TTC549 (cell line): Measurements from ENCODE around the gene SPSB3.
"Not testable (repeated sequence)": the region's sequence is repeated elsewhere in the genome, so short reads cannot be mapped to it uniquely, and the experiment has no call there.

Source experiments
- FAIRE-seq: peaks from 2 replicates; lab custom pipeline; 2012; peaks lifted over from hg19 to GRCh38; lab: Jason Lieb, UNC

SPSB3 gene

DNA sequence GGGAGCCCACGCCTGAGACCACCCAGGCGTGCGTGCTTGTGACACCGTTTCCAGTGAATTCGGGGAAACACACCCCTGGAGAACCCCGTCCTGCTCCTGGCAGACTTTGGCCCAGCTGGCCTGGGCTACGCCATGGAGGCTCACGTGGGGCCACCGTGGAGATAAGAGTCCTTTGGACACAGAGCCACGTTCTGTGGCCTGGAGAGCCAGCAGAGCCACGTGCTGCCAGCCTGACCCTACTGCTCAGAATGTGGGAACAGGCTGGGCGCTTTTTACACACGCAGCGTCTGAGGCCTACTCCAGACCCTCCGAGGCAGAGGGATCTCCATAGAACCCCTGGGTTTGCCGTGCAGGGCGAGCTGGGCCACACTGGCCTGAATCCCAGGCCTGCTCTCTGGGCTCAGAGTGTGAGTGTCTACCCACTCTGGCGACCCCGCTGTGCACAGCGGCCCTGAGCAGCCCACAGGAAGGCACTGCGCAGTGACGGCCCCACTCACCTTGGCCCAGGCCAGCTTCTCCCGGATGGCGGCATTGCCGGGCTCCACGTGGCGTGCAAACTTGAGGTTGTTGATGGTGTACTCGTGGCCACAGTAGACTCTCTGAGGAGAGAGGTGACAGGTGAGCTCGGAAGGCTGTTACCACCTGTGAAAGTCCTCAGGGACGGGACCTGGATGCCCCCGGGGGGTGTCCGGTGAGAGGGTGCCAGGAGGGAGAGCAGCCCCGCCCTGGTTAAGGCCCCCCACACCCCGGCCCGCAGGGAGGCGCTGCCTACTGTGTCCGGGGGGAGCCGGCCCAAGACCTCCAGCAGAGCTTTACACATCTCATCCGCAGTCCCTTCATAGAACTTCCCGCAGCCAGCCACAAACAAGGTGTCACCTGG lies 34.3 kb upstream of the SPSB3 start:
- FAIRE-seq: no peak

DNA sequence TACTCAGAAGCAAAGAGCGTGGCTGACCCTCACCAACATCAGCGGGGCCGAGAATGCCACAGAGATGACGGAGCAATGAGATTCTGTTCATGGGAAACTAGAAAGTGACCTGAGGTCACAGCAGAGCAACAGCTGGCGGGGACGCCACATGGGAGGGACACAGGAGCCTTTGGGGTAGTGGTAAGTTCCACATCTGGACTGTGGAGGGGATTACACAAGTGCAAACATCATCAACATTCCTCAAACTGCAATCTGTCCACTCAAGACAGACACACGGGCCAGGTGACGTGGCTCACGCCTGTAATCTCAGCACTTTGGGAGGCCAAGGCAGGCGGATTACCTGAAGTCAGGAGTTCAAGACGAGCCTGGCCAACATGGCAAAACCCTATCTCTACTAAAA lies 33.1 kb upstream of the SPSB3 start:
- FAIRE-seq: no peak

DNA sequence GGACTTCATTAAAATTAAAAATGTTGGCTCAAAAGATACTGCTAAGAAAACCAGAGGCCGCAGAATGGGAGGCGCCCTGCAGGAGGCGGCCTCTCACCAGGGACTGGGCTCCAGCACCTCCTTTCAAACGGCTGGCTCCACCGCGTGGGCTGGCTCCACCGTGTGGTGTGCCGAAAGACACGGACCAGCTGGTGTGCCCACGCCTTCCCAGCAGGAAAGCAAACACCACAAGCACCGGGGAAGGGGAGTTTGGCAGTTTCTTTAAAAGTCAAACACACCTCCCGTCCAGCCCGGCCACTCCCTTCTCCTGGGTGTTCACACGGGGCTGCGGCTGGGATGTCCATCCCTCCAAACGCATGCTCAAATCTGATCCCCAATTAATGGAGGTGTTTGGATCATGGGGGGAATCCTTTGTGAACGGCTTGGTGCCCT lies 30.4 kb upstream of the SPSB3 start:
- FAIRE-seq: no peak

- no peak for FAIRE-seq
Measured at GRCh38 chr16:1810536-1810935, 28.2 kb upstream of the SPSB3 start.

DNA sequence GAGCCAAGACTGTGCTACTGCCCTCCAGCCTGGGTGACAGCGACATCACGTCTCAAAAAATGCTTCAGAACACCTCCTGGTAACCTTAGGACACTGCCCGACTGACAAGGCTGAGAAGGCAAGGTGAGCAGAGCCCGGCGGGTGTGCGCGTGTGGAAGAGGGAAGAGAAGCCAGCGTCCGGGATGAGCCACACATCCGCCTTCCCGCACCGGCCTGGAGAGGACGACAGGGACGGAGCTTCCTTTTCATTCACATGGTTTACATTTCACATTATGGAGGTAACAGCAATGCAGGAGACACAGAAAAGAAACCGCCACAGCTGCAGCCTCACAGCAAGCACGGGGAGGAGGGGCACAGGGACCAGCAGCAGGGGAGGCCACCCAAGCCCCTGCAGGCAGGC lies 27.7 kb upstream of the SPSB3 start:
- FAIRE-seq: no peak

GRCh38 chr16:1809281-1809801 lies 27.0 kb upstream of the SPSB3 start:
- no peak for FAIRE-seq

GRCh38 chr16:1808691-1809090 lies 26.3 kb upstream of the SPSB3 start:
- FAIRE-seq: no peak

- FAIRE-seq: no peak
Measured at GRCh38 chr16:1807626-1808025, 25.3 kb upstream of the SPSB3 start.

DNA sequence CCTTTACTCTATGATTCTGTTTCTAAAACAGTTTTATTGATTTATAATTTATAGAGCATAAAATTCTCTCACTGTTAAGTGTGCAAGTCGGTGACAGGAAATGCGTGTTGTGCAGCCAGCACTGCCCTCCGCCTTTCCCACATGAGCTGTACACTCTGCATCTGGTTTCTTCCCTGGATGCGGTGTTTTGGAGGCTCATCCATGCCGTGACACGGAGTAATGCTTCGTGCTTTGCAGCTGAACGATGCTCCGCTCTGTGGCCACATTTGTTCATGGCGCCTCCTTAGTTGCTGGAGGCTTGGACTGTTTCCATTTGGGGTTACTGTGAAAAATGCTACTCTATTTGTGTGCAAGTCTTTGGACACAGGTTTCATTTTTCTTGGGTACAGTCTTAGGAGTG lies 18.3 kb upstream of the SPSB3 start:
- FAIRE-seq: no peak

GRCh38 chr16:1799263-1799662 lies 16.9 kb upstream of the SPSB3 start:
- FAIRE-seq: not testable (repeated sequence)

GRCh38 chr16:1794908-1795666 lies 12.7 kb upstream of the SPSB3 start:
- FAIRE-seq: no peak

DNA sequence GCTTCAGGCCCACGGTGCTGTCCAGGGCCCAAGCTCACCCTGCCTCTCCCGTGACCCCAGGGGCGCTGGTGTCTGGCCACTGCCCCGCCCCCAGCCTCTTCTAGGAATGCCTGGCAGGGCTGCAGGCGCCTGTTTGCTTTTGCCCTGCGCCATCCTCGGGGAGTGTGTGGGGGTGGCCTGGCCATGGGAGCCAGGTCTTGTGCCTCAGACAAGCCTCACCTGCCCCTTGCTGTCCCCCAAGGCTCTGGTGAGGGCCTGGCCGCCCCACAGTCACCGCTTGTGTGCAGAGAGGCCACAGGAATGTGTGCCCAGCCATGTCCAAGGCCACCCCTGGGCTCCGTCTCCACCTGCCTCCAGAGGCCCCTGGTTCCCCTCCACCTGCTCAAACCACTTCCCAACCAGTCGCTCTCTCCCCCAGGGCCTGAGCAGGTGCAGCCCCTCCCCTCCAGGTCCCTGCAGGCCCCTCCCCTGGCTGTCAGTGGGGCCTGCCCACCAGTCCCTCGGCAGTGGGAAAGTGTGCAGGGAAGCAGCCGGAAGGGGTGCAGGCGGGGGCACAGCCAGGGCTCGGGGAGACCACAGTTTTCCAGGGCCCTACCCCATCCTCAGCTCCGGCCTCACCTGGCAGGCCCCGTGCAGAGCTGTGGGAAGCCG lies 12.0 kb upstream of the SPSB3 start:
- no peak for FAIRE-seq

DNA sequence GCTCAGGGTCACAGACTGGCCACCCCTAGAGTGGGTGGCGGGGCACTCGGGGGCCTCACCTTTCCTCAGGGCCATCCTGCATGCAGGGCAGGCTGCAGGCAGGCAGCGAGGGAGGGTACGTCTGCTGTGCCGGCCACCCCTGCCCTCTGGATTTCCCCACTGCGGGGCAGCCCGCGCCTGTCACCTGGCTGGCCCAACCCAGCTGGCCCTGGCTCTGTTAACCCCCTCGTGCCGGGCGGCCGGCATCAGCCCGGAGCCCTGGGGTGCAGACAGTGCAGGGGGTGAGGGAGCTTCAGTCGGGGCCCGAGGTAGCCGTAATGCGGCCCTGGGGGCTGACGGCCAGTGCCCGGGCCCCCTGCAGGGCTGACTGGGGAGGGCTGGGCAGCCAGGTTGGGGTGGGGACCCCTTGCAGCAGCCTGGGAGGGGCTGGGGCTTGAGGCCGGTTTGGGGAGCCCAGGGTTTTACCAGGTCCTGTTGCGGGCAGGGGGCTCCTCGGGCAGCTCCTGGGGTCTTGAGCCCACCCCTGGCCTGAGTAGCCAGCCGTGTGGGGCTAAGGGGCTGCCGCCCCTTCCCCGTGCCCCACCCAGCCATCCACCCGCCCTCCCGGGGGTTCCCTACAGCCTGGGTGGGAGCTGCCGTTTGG lies 11.3 kb upstream of the SPSB3 start, which contains the start of gene IGFALS:
IGFALS (minus strand) TSS at position 128 of the 643 bp plus-strand sequence; CDS start at position 75, 53 bp downstream.
- FAIRE-seq: no peak

DNA sequence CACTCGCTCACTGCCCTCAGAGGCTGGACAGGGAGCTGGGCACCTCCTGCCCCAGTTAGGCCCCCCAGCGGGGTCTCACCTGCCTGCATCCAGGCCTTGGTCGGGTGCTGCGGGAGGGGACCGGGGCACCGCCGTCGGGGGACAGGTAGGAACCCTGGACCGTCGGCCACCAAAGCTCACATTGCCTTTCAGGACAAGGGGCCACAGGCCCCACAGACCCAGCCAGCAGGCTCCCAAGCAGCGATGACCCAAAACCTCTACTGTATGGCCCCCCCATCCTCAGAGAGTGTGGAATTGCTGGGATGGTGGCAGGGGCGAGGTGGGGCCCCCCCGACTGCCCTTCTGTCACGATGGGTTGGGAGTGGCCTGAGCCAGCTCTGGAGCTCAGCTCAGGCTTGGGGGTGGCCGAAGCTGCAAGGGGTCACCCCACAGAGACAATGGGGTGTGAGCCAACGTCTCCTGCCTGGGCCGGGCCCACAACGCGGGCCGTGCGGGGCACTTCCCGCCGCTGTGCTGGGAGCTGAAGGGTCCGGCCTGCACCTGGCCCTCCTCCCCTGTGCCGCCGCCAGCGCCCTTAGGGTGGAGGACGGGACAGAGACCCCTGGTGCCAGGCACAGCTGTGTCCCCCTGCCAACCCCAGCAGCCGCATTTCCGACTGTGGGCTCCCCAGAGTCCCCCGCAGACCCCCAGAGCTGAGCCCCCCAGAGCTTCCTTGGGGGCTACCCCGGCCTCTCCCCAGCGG lies 10.6 kb upstream of the SPSB3 start:
- FAIRE-seq: no peak

DNA sequence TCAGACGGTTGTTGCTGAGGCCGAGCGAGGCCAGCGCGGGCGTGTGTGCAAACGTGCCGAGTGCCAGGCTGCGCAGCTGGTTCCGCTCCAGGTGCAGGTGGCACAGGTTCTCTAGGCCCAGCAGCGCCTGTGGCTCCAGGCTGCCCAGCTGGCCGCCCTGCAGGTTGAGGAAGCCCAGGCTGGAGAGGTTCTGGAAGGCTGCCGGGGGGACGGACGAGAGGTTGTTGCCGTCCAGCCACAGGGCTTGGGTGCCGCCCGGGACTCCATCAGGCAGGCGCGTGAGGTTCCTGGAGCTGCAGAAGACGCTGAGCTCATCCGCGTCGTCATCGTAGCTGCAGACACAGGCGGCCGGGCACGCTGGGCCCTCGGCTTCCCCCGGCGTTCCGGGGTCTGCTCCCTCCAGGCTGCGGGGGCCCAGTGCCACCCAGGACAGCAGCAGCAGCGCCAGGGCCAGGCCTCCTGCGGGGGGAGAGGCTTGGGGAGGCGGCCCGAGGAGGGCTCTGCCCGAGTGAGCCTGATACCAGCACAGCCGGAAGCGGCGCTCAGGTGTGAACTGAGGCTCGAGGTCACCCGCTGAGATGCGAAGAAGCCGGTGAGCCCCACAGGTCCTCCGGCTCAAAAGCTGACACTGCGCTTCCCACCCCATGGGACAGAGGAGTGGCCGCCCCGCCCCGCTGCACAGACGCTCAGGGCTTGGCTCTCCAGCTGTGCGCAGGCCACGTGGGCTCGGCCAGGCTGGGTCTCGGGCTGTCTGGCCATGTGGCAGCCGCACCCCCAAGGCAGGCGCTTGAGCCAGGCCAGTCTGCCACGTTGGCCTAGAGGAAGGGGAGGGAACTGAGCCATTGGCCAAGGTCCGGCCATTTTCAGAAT lies 9.8 kb upstream of the SPSB3 start:
- FAIRE-seq: no peak

GRCh38 chr16:1791256-1791942 lies 9.0 kb upstream of the SPSB3 start:
- FAIRE-seq: no peak

DNA sequence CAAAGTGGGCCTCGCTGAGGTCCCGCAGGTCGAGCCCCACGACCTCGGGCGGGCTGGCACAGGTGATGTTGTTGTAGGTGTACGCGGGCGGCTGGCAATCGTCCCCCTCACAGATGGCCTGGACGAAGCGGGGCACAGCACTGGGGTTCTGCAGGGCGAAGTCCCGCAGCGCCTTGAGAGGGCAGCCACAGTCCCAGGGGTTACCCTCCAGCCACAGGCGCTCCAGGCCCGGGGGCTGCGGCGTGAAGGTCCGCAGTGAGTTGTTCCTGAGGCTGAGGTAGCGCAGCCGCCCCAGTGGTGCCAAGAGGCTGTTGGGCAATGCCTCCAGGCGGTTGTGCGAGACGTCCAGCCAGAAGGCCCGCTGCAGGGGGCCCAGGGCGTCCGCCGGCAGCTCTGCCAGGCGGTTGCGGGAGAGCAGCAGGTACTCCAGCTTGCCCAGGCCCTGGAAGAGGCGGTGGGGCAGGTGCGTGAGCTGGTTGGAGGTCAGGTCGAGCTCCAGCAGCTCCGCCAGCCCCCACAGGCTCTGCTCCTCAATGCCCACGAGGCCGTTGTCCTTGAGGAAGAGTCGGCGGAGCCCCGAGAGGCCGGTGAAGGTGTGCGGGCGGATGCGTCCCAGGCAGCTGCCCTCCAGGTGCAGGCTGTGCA lies 8.4 kb upstream of the SPSB3 start:
- no peak for FAIRE-seq

DNA sequence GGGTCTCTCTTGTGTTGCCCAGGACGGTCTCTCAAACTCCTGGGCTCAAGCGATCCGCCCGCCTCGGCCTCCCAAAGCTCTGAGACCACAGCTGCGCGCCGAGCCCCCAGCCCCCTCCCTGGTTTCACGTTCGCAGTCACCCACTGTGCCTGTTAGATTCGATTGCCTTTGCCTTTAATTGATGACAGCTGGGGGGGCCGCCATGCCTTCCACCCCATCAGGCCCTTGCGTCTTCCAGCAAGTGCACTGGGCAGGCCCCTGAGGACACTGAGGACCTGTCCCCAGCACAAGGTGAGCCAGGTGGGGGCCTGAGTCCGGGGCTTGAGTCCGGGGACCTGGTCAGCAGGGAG lies 7.9 kb upstream of the SPSB3 start:
- FAIRE-seq: no peak

DNA sequence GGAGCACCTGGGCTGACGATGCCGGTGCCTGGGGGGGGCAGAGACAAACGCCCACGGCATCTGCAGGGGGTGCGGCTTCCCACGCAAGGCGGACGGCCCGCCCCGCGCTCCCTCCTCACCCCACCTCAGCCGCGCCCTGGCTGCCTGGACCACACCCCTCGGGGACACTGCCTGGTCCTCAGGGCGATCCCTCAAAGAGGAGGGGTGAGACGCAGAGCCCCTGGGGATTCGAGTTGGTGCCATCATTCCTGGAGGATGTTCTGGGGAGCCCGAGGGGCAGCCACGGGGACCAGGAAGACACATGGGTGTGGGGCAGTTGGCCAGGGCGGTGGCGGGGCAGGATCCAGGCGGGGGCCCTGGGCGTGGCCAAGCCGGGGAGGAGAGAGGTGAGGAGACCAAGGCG lies 7.3 kb upstream of the SPSB3 start:
- no peak for FAIRE-seq
